ENCODE measurements around the gene CSNK1G2. TPM values are rescaled to one million over a fixed set of nuclear protein-coding genes. Genes with fewer than 3 reads are reported as not detected.

Gene CSNK1G2
- total RNA-seq, 1 donor from 2014 or later = 24.5 TPM

GRCh38 chr19:1912760-1913505 lies 28.0 kb upstream of the CSNK1G2 start:
- TF ChIP-seq CTCF (IDR thresholded peaks at IDR 0.05; ENCODE audit: borderline replicate concordance) = no peak
- DNase-seq = no peak
- Histone ChIP-seq H3K36me3 (peaks cover 31% of the 10 kb centered on the region), H3K9me3 (replicated peaks) (no peaks in the 10 kb centered on the region), H3K27ac (replicated peaks) (no peak overlapping the region), H3K4me1 (peaks cover 7% of the 10 kb centered on the region), H3K4me3 (no peak overlapping the region), H3K27me3 (ENCODE audit: low read depth) (no peaks in the 10 kb centered on the region)
- intact Hi-C loops (cut with micrococcal nuclease) = no loop called here

- Histone ChIP-seq H3K4me3 (no peak overlapping the region), H3K27ac (replicated peaks) (no peak overlapping the region), H3K9me3 (replicated peaks) (no peaks in the 10 kb centered on the region), H3K36me3 (peaks cover 41% of the 10 kb centered on the region), H3K4me1 (peaks cover 7% of the 10 kb centered on the region), H3K27me3 (ENCODE audit: low read depth) (no peaks in the 10 kb centered on the region)
- no peak for TF ChIP-seq CTCF (IDR thresholded peaks at IDR 0.05; ENCODE audit: borderline replicate concordance)
- intact Hi-C loops (cut with micrococcal nuclease) = no loop called here
- no peak for DNase-seq
These were observed 27.0 kb upstream of the CSNK1G2 start for GRCh38 chr19:1913781-1914577.

GRCh38 chr19:1914826-1915341 lies 26.1 kb upstream of the CSNK1G2 start:
- no peaks in the 10 kb centered on the region for H3K27me3 ChIP-seq (ENCODE audit: low read depth)
- H3K4me1 ChIP-seq = no peaks in the 10 kb centered on the region
- no peak overlapping the region for H3K27ac ChIP-seq (replicated peaks)
- no peak for TF ChIP-seq CTCF (IDR thresholded peaks at IDR 0.05; ENCODE audit: borderline replicate concordance)
- H3K4me3 ChIP-seq = no peak overlapping the region
- no peak for DNase-seq
- peaks cover 50% of the 10 kb centered on the region for H3K36me3 ChIP-seq
- intact Hi-C loops (cut with micrococcal nuclease) = no loop called here
- H3K9me3 ChIP-seq (replicated peaks) = no peaks in the 10 kb centered on the region

- H3K36me3 ChIP-seq = peaks cover 66% of the 10 kb centered on the region
- intact Hi-C loops (cut with micrococcal nuclease) = no loop called here
- no peak for DNase-seq
- H3K4me3 ChIP-seq = no peak overlapping the region
- H3K27me3 ChIP-seq (ENCODE audit: low read depth) = no peaks in the 10 kb centered on the region
- no peaks in the 10 kb centered on the region for H3K9me3 ChIP-seq (replicated peaks)
- no peaks in the 10 kb centered on the region for H3K4me1 ChIP-seq
- no peak for TF ChIP-seq CTCF (IDR thresholded peaks at IDR 0.05; ENCODE audit: borderline replicate concordance)
- no peak overlapping the region for H3K27ac ChIP-seq (replicated peaks)
These were observed 23.8 kb upstream of the CSNK1G2 start for GRCh38 chr19:1917146-1917545.

GRCh38 chr19:1917926-1918325 lies 23.0 kb upstream of the CSNK1G2 start:
- DNase-seq = no peak
- Histone ChIP-seq H3K9me3 (replicated peaks) (no peaks in the 10 kb centered on the region), H3K4me1 (no peaks in the 10 kb centered on the region), H3K36me3 (peaks cover 66% of the 10 kb centered on the region), H3K27me3 (ENCODE audit: low read depth) (no peaks in the 10 kb centered on the region), H3K4me3 (no peak overlapping the region), H3K27ac (replicated peaks) (no peak overlapping the region)
- TF ChIP-seq CTCF (IDR thresholded peaks at IDR 0.05; ENCODE audit: borderline replicate concordance) = no peak
- intact Hi-C loops (cut with micrococcal nuclease) = no loop called here
